Activated T-cell treated with anti-CD3 and anti-CD28 coated beads, Interleukin-2, amount 50 U/mL, for 1 hour (primary cell): ENCODE results near the gene GAPVD1.
"Not testable (repeated sequence)": the region's sequence is repeated elsewhere in the genome, so short reads cannot be mapped to it uniquely, and the experiment has no call there.

Experiments
- DNase-seq: peaks from one replicate; pipeline ENCODE4 v3.0.0-alpha.2; 2020

Gene GAPVD1

DNA sequence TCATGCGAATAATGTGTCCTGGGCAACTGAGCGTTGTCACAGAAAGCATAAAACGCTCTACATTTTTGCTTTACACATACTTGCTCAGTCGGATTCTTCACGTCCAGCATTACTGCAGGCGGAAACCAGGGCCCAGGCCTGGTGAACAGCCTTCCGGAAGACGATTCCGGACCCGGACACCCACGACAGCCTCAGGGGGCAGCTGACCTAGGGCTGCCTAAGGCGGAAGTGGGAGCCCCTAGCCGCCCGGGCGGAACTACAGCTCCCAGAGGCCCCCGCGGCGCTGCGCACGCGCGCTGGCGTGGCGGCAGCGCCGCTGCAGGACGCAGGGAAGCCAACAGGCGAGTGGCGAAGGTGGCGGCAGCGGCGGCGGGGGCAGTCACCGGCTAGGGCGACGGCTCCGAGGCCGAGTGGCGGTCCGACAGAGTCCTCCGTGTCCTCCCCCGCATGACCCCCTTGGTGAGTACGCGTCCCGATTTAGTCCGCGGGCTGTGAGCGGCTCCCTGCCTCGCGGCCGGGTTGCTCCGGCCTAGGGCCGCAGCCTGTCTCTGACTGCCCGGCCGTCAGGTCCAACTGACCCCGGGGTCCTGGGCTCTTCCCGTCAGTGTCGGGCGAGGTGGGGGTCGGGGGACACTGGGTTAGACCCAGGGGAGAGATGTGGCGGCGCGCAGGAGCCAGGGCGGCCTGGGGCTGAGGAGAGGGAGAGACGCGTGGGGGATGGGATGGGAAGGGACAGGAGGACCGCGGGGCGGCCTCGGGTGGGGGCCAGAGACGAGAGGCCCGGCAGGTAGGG, at the start of gene GAPVD1:
GAPVD1 (plus strand) TSS at position 326 of the 793 bp plus-strand sequence. CDS start 37,096 bp downstream, outside the sequence.
- peak; percentile 93 for DNase-seq

GRCh38 chr9:125214186-125214585, 47.4 kb upstream of the GAPVD1 start:
- DNase-seq = no peak

DNA sequence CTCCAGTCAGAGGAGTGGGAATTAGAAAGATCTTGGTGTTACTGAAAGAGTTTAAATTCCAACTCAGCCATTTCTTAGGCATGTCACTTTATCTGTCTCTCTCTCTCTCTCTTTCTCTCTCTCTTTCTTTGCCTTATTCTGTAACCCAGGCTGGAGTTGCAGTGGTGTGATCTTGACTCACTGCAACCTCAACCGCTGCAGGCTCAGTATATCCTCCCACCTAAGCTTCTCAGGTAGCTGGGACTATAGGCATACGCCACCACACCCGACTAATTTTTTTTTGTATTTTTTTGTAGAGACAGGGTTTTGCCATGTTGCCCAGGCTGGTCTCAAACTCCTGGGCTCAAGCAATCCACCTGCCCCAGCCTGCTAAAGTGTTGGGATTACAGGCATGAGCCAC, 43.0 kb upstream of the GAPVD1 start:
- no peak for DNase-seq

DNA sequence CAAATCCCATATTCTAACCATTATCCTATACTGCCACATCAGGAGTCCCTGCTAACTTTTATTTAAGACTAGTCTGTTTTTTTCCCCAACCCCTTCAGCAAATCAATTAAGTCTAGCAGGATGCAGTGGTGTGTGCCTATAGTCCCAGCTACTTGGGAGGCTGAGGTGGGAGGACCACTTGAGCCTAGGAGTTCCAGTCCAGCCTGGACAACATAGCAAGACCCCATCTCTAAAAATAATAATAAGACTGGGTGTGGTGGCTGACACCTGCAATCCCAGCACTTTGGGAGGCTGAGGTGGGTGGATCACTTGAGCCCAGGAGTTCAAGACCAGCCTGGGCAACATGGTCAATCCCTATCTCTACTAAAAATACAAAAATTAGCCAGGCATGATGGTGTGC, 36.8 kb upstream of the GAPVD1 start:
- not testable (repeated sequence) for DNase-seq

GRCh38 chr9:125227761-125228160, 33.9 kb upstream of the GAPVD1 start:
- DNase-seq = no peak

DNA sequence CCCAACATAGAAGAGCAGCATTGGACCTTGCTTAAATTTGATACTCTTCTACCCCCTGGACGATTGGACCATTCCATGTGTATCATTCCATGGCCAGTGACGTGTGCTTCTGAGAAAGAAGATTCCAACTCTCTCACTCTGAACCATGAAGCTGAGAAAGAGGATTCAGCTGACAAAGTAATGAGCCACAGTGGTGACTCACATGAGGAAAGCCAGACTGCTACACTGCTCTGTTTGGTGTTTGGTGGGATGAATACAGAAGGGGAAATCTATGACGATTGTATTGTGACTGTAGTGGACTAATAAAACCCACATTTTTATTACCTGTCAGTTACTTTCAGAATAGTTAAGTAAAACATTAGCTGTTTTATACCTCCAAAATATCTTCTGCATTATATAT, 27.9 kb upstream of the GAPVD1 start:
- DNase-seq = no peak

- not testable (repeated sequence) for DNase-seq
These were observed 27.5 kb upstream of the GAPVD1 start for GRCh38 chr9:125234099-125234498.

DNA sequence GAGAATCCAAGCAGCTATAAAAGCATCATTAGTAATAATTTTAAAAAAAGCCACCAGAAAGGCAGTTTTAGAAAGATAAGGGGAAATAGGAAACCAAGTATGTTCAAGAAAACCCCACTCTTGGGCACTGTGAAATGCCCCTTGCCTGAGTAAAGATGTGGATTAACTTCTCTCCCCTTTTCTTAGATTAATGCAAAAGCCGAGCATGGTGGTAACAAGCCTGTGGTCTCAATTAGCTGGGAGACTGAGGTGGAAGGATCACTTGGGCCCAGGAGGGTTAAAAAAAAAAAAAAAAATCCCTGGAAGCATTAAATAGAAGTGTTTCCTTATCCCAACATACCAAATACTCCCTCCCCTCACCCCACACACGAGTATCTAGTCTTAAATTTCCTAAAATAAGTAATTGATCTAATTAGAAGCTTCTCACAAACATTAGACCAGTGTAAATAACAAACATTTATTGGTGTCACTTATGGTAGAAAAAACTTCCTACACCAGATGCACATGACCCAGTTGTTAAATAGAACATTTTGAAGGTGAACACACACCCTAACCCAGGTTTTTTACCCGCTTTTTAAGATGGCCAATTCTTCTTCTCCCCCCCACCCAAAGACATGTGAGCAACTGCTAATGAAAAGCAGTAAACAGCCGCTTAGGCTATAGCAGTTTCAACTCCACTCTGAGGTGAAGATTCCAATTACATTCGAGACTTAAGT, 25.7 kb upstream of the GAPVD1 start:
- DNase-seq = no peak

- not testable (repeated sequence) for DNase-seq
These were observed 25.0 kb upstream of the GAPVD1 start for GRCh38 chr9:125236520-125237159.

DNA sequence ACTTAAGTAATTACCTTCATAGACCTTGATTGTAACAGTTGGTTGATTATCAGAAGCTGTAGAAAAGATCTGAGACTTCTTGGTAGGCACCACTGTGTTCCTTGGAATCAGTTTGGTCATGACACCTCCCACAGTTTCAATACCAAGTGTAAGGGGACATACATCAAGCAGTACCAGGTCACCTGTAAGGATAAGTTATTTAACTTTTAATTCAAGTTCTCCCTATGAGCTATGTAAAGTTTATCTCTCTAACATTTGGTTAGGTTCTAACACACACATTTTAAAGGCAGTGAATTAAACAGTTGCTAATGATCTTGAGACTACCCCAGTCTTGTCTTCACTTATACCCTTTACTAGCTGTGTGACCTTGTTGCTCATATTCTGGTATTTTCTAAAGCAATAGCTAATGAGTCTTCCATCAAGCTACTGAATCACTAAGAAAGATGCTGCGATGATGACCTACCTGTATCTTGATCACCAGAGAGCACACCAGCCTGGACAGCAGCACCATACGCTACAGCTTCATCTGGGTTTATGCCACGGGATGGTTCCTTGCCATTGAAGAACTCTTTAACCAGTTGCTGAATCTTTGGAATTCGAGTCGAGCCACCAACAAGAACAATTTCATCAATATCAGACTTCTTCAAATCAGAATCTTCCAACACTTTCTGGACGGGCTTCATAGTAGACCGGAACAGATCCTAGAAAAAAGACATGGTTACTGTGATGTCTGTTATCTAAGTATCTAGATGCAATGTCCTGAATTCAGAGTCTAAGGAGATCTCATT, 23.3 kb upstream of the GAPVD1 start:
- no peak for DNase-seq

DNA sequence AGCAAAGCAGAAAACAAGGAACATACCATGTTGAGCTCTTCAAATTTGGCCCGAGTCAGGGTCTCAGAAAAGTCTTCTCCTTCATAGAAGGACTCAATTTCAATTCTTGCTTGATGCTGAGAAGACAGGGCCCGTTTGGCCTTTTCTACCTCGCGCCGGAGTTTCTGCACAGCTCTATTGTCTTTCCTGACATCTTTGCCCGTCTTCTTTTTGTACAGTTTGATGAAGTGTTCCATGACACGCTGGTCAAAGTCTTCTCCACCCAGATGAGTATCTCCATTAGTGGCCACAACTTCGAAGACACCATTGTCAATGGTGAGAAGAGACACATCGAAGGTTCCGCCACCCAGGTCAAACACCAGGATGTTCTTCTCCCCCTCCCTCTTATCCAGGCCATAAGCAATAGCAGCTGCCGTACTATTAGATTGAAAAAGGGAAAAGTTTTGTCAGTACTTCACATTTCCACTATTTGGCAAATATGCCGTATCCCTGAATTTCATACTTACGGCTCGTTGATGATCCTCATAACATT, 22.6 kb upstream of the GAPVD1 start:
- no peak for DNase-seq

GRCh38 chr9:125239631-125240597, 21.7 kb upstream of the GAPVD1 start:
- DNase-seq = no peak

GRCh38 chr9:125240649-125240999, 21.0 kb upstream of the GAPVD1 start:
- DNase-seq = no peak

GRCh38 chr9:125241000-125241862, 20.4 kb upstream of the GAPVD1 start, which contains the start of gene HSPA5:
Gene HSPA5 (minus strand): TSS chr9:125241343. CDS start chr9:125241126, 217 bp downstream.
- DNase-seq = peak; percentile 99

DNA sequence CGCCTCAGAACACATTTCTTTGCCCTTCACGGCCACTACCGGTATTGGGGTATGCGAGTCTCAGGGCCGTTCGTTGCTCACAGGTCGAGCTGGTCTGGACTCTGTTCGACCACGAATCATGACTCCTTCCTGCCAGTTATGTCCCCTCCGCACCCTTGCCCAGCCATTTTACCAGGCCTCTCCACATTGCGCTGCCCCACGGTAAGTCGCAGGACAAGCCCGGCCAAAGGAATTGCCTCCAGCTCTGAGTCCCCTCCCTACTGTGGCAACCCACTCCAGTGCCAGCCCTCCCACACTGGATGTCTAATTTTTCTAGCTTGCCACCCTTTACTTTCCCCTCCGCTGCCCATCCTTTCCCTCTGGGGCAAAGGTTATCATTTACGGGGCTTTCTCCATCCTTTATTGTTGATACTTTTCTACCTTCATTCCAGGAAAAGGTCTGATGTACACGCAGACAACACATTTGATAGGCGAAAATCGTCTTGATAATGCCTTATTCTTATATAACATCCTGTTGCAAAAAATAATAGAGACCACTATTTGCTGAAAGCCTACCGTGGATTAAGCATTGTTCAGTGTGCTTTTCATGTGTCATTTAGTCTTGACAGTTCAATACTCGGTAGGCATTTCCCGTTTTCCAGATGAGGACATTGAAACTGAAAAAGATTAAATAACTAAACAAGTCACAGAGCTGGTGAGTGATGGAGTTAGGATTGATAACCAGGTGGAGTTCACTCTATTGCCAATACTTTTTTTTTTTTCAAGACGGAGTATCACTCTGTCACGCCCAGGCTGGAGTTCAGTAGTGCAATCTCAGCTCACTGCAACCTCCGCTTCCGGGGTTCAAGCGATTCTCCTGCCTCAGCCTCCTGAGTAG, 19.5 kb upstream of the GAPVD1 start:
- DNase-seq = no peak

GRCh38 chr9:125243792-125244260, 17.8 kb upstream of the GAPVD1 start:
- DNase-seq = no peak

GRCh38 chr9:125246261-125246667, 15.4 kb upstream of the GAPVD1 start:
- no peak for DNase-seq

- DNase-seq = no peak
These were observed 7.4 kb upstream of the GAPVD1 start for GRCh38 chr9:125254231-125254630.

GRCh38 chr9:125255781-125256391, 5.7 kb upstream of the GAPVD1 start:
- DNase-seq = no peak
